GM11168 (cell line): Measurements from ENCODE around the gene EEF1AKMT3.

Source experiments
- in situ Hi-C: fragments of 300-500 bp; cut with MboI; formaldehyde crosslinking; loops from one replicate; pipeline ENCODE4 v1.12.0; 2022; ENCODE audit warnings: low sequenced_read_pairs; ENCODE audit not compliant: unreplicated experiment

EEF1AKMT3 gene

GRCh38 chr12:57734591-57734990, 37.8 kb upstream of the EEF1AKMT3 start:
- in situ Hi-C loops, result no loop called here

GRCh38 chr12:57735198-57735855, 37.1 kb upstream of the EEF1AKMT3 start:
- in situ Hi-C loops, result no loop called here

GRCh38 chr12:57735952-57736740, 36.3 kb upstream of the EEF1AKMT3 start:
- in situ Hi-C loops, result no loop called here

- in situ Hi-C loops, result no loop called here
Measured at GRCh38 chr12:57736741-57737466, 35.5 kb upstream of the EEF1AKMT3 start.

- in situ Hi-C loops, result no loop called here
Measured at GRCh38 chr12:57737467-57738460, 34.6 kb upstream of the EEF1AKMT3 start.

GRCh38 chr12:57738661-57739237, 33.7 kb upstream of the EEF1AKMT3 start, which contains the start of gene AGAP2:
TSS of gene AGAP2 (minus strand) at chr12:57738742. CDS start at chr12:57738246, 496 bp downstream.
- in situ Hi-C loops, result no loop called here

- in situ Hi-C loops, result no loop called here
Measured at GRCh38 chr12:57739387-57739786, 33.0 kb upstream of the EEF1AKMT3 start.

GRCh38 chr12:57739914-57740538, 32.4 kb upstream of the EEF1AKMT3 start:
- in situ Hi-C loops, result no loop called here

GRCh38 chr12:57740656-57741412, 31.6 kb upstream of the EEF1AKMT3 start:
- in situ Hi-C loops, result no loop called here

- in situ Hi-C loops, result no loop called here
Measured at GRCh38 chr12:57741413-57741789, 31.0 kb upstream of the EEF1AKMT3 start.

- in situ Hi-C loops, result no loop called here
Measured at GRCh38 chr12:57741844-57742738, 30.3 kb upstream of the EEF1AKMT3 start.

GRCh38 chr12:57743769-57744168, 28.6 kb upstream of the EEF1AKMT3 start:
- in situ Hi-C loops, result no loop called here

- in situ Hi-C loops, result no loop called here
Measured at GRCh38 chr12:57744194-57744776, 28.1 kb upstream of the EEF1AKMT3 start.

- in situ Hi-C loops, result no loop called here
Measured at GRCh38 chr12:57744777-57745484, 27.5 kb upstream of the EEF1AKMT3 start, which contains the start of gene TSPAN31. TSS of gene TSPAN31 (plus strand) at chr12:57745039. CDS start at chr12:57745155, 116 bp downstream.

- in situ Hi-C loops, result no loop called here
Measured at GRCh38 chr12:57745485-57745881, 26.9 kb upstream of the EEF1AKMT3 start.

- in situ Hi-C loops, result no loop called here
Measured at GRCh38 chr12:57746025-57746424, 26.4 kb upstream of the EEF1AKMT3 start.
